Measurements from ENCODE around the gene SMCO1.
"Not testable (repeated sequence)": the region's sequence is repeated elsewhere in the genome, so short reads cannot be mapped to it uniquely, and the experiment has no call there.

DNA sequence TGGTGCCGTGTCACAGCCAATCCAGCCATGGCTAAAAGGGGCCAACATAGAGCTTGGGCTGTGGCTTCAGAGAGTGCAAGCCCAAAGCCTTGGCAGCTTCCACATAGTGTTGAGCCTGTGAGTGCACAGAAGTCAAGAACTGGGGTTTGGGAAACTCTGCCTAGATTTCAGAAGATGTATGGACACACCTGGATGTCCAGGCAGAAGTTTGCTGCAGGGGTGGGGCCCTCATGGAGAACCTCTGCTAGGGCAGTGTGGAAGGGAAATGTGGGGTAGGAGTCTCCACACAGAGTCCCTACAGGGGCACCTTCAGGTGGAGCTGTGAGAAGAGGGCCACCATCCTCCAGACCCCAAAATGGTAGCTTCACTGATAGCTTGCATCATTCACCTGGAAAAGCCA lies 34.2 kb upstream of the SMCO1 start:
- not testable (repeated sequence) for TF ChIP-seq CTCF, POLR2A (IDR thresholded peaks at IDR 0.05)

Measured in esophagus squamous epithelium (tissue), 4 donors.